ENCODE results near the gene MAK.
"Not testable (repeated sequence)": the region's sequence is repeated elsewhere in the genome, so short reads cannot be mapped to it uniquely, and the experiment has no call there.

Gene MAK

GRCh38 chr6:10769419-10769818, 68.9 kb downstream of the MAK start:
- DNase-seq: no peak

GRCh38 chr6:10763006-10763405, 75.3 kb downstream of the MAK start:
- DNase-seq: no peak

- no peak for DNase-seq
These were observed 78.4 kb downstream of the MAK start for GRCh38 chr6:10759884-10760329.

GRCh38 chr6:10759312-10759839, 79.0 kb downstream of the MAK start:
- DNase-seq: no peak

- no peak for DNase-seq
These were observed 82.3 kb downstream of the MAK start for GRCh38 chr6:10756085-10756484.

GRCh38 chr6:10751757-10752156, 86.6 kb downstream of the MAK start:
- not testable (repeated sequence) for DNase-seq

GRCh38 chr6:10750568-10750967, 87.8 kb downstream of the MAK start:
- not testable (repeated sequence) for DNase-seq

- no peak for DNase-seq
These were observed 88.6 kb downstream of the MAK start for GRCh38 chr6:10749734-10750133.

GRCh38 chr6:10747251-10747972, 90.9 kb downstream of the MAK start, which contains the start of gene TMEM14B:
Gene TMEM14B, plus strand, starts transcription at chr6:10747805. Its CDS starts 1,441 bp downstream, at chr6:10749246.
- DNase-seq: peak; percentile 100

- DNase-seq: no peak
These were observed 91.5 kb downstream of the MAK start for GRCh38 chr6:10746915-10747250.

- no peak for DNase-seq
These were observed 93.2 kb downstream of the MAK start for GRCh38 chr6:10745116-10745515.

- no peak for DNase-seq
These were observed 94.8 kb downstream of the MAK start for GRCh38 chr6:10743515-10743914.

GRCh38 chr6:10742251-10742650, 96.1 kb downstream of the MAK start:
- DNase-seq: no peak

GRCh38 chr6:10741643-10742042, 96.7 kb downstream of the MAK start:
- not testable (repeated sequence) for DNase-seq

- DNase-seq: no peak
These were observed 98.3 kb downstream of the MAK start for GRCh38 chr6:10740061-10740460.

GRCh38 chr6:10736731-10737130, 101.6 kb downstream of the MAK start:
- DNase-seq: no peak

GRCh38 chr6:10733863-10734262, 104.5 kb downstream of the MAK start:
- no peak for DNase-seq

GRCh38 chr6:10733151-10733715, 105.1 kb downstream of the MAK start:
- no peak for DNase-seq

GRCh38 chr6:10730254-10730653, 108.1 kb downstream of the MAK start:
- DNase-seq: no peak

GRCh38 chr6:10725716-10726115, 112.6 kb downstream of the MAK start:
- DNase-seq: no peak

- DNase-seq: no peak
These were observed 113.3 kb downstream of the MAK start for GRCh38 chr6:10725044-10725443.

- peak; percentile 14 for DNase-seq
These were observed 114.8 kb downstream of the MAK start for GRCh38 chr6:10723567-10723881.

GRCh38 chr6:10722820-10723566, 115.3 kb downstream of the MAK start, which contains the start of gene TMEM14C:
Gene TMEM14C, plus strand, starts transcription at chr6:10723070. Its CDS starts 1,544 bp downstream, at chr6:10724614.
- peak; percentile 92 for DNase-seq

- peak; percentile 3 for DNase-seq
These were observed 115.8 kb downstream of the MAK start for GRCh38 chr6:10722570-10722819.

All from CD4-positive, alpha-beta T cell treated with Interleukin-17A for 4 hours (primary cell).